ENCODE measurements around the gene OGFOD1.
"Not testable (repeated sequence)": the region's sequence is repeated elsewhere in the genome, so short reads cannot be mapped to it uniquely, and the experiment has no call there.

Gene OGFOD1

GRCh38 chr16:56481468-56482122, 30.2 kb downstream of the OGFOD1 start:
- no peak for DNase-seq

- DNase-seq, result no peak
Observed at GRCh38 chr16:56482683-56483236, 31.4 kb downstream of the OGFOD1 start.

GRCh38 chr16:56483394-56483793, 32.0 kb downstream of the OGFOD1 start:
- no peak for DNase-seq

DNA sequence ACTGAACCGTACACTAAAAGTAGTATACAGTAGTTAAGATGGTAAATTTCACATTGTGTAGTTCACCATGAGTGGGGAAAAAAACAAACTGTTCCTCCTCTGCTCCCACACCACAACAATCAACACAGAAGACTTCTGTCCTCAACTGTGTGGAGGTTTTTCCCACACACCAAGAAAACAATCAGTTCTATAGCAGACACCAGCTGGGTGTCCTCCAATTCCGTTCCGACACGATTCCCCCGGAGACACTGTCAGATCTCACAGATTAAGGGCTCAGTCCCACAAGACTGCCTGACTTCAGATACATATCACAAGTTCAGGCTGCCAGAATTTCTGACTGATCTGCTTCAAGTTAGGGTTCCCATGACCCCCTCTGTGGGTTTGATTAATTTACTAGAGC, 36.7 kb downstream of the OGFOD1 start:
- no peak for DNase-seq

DNA sequence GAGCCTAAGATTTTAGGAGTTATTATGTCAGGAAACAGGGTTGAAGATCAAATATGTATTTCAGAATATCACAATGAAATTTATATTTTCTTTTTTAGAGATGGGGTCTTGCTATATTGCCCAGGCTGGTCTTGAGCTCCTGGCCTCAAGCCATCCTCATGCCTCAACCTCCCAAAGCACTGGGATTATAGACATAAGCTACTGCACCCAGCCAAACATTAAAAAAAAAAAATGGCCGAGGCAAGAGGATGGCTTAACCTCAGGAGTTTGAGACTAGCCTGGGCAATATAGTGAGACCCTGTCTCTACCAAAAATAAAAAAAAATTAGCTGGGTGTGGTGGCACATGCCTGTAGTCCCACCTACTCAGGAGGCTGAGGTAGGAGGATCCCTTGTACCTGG, 37.5 kb downstream of the OGFOD1 start:
- DNase-seq, result not testable (repeated sequence)

DNA sequence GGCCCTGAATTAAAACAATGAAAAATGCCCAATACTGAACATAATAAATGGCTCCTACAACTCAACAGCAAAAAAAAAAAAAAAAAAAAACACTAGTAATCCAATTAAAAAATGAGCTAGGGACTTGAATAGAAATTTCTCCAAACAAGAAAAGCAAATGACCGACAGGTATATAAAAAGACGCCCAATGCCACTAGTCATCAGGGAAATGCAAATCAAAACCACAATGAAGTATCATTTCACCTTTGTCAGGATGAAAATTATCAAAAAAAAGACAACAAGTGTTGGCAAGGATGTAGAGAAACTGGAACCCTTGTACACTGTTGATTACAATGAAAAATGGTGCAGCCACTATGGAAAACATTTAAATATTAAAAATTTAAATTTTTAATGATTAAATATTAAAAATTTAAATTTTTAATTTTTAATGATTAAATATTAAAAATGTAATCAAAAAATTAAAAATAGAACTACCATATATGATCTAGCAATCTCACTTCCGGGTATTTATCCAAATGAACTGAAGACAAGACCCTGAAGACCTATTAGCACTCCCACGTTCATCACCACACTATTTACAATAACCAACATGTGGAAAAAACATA, 40.4 kb downstream of the OGFOD1 start:
- no peak for DNase-seq

DNA sequence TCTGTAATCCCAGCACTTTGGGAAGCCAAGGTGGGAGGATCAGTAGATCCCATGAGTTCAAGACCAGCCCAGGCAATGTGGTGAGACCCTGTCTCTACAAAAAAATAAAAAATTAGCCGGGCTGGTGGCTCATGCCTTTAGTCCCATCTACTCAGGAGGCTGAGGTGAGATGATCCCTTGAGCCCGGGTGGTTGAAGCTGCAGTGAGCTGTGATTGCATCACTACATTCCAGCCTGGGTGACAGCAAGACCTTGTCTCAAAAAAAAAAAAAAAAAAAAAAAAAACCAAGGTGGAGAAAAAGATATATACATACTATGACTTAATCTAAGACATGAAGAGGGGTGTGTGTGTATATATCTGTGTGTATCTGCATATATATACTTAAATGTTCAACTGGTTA, 41.8 kb downstream of the OGFOD1 start:
- DNase-seq, result no peak

GRCh38 chr16:56493815-56494214, 42.5 kb downstream of the OGFOD1 start:
- DNase-seq, result no peak

GRCh38 chr16:56505181-56505580, 53.8 kb downstream of the OGFOD1 start:
- no peak for DNase-seq

- DNase-seq, result no peak
Observed at GRCh38 chr16:56506941-56507340, 55.6 kb downstream of the OGFOD1 start.

GRCh38 chr16:56510544-56510943, 59.2 kb downstream of the OGFOD1 start:
- DNase-seq, result no peak

GRCh38 chr16:56512025-56512424, 60.7 kb downstream of the OGFOD1 start:
- no peak for DNase-seq

GRCh38 chr16:56513091-56513490, 61.7 kb downstream of the OGFOD1 start:
- DNase-seq, result no peak

GRCh38 chr16:56513972-56514371, 62.6 kb downstream of the OGFOD1 start:
- peak; percentile 2 for DNase-seq

DNA sequence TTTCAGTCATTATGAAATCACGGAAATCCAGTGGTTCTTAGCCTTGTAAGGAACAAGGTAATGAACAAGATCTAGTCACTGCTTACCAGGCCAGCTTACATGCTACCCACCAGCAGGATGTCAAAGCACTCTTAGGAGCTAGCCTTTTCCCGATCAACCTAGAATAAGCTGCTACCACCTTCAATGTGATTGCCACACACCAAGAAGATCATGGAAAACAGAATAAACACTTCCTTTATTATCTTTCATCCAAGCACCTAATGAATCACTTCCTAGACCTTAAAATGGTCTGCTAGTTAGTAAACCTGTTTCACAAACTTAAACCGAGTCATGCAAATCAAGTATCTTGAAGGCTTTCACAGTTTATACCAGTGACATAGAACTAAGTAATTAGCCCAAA, 63.5 kb downstream of the OGFOD1 start:
- DNase-seq, result no peak

- DNase-seq, result no peak
Observed at GRCh38 chr16:56515665-56516064, 64.3 kb downstream of the OGFOD1 start.

- no peak for DNase-seq
Observed at GRCh38 chr16:56517206-56517605, 65.9 kb downstream of the OGFOD1 start.

DNA sequence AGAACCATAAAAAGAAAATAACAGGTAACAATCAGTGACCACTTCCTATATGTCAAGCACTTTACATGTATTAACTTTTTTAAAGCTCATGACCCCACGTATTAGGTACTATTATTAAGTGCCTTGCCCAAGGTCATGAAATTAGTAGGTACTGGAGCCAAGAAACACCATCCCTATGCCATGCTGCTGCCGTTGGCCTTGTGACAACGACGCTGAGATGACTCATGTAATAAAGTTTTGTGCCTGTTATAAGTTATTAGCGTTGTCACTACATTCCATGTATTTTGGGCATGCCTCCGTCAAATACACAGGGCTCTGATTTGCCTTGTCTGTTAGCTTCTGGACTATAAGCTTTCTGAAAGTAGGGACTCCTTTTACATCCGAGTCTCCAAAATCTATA, 67.1 kb downstream of the OGFOD1 start:
- no peak for DNase-seq

DNA sequence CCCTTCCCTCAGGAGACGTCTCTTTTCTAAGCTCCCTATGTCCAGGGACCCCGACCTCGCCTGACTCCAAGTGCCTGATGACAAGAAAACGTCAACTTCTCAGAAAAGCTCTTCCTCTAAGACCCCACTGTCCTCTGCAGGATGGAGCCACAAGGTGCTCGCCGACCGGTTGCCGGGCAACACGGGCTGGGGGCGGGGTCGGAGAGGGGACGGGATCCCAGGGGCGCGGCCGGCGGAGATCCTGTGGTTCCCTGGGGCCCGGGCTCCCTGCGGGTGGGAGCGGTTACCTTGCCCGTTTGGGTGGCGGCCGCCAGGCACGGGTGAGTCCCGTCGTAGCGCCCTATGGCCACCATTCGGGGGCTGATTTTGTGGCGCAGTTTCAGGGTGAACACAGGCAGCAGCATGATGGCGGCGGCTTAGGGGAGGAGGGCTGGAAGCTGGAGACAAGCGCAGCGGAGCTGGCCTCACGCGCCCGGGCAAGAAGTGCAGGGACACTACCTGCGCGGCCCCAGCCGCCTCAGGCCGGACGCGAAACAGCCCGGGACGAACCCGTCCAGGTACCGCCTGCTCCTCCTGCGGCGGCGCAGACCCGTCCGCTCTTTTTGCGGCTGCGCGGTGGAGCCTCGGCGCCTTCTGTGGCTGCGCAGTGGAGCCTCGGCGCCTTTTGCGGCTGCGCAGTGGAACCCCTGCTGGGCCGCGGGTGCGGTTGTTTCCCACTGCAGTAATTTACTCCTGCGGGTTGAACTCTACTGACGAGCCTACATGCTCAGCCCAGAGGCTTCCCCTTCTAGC, 68.3 kb downstream of the OGFOD1 start, which contains the start of gene BBS2:
BBS2 (minus strand) TSS at position 566 of the 792 bp plus-strand sequence; CDS start at position 404, 162 bp downstream.
- peak; percentile 50 for DNase-seq

- DNase-seq, result peak; percentile 33
Observed at GRCh38 chr16:56520251-56520577, 68.9 kb downstream of the OGFOD1 start.

- DNase-seq, result no peak
Observed at GRCh38 chr16:56525236-56525635, 73.9 kb downstream of the OGFOD1 start.
